ENCODE results near the gene EPHA4. TPM values are rescaled to one million over a fixed set of nuclear protein-coding genes. Genes with fewer than 3 reads are reported as not detected.

Gene EPHA4
- 10 to 100 TPM in 3 of 4 donors, 1 to 10 TPM in 1; 3.5 to 16.5 (median 12.4) TPM for total RNA-seq

GRCh38 chr2:221572219-221572820 is at the start of gene EPHA4:
Gene EPHA4, minus strand, starts transcription at chr2:221572304. Its CDS starts 56 bp downstream, at chr2:221572248.
- Histone ChIP-seq H3K4me3 (peak within 1 kb of the TSS; percentile 52 to 66 (median 62)), H3K27me3 (peaks cover 0 to 19% of the 10 kb centered on the region in 2 donors), H3K27ac (peak within 1 kb of the TSS; percentile 50 to 76 (median 64)), H3K4me1 (peaks cover 0 to 21% (median 4%) of the 10 kb centered on the region in 4 donors), H3K9me3 (no peaks in the 10 kb centered on the region), H3K36me3 (no peaks in the 10 kb centered on the region)
- peak in 1 of 2 donors; percentile 59 for TF ChIP-seq POLR2A (IDR thresholded peaks at IDR 0.05)
- peak in 3 of 6 experiments; percentile 22 to 30 (median 27) for TF ChIP-seq CTCF (IDR thresholded peaks at IDR 0.05)
- DNase-seq = peak; percentile 79 to 92 (median 91)

GRCh38 chr2:221618007-221618406 is 45.9 kb upstream of the EPHA4 start:
- TF ChIP-seq CTCF (IDR thresholded peaks at IDR 0.05) (no peak), POLR2A (IDR thresholded peaks at IDR 0.05) (no peak)
- no peaks in the 10 kb centered on the region for H3K9me3 ChIP-seq
- no peak overlapping the region for H3K4me3 ChIP-seq
- DNase-seq = no peak
- no peaks in the 10 kb centered on the region for H3K36me3 ChIP-seq
- H3K4me1 ChIP-seq = no peaks in the 10 kb centered on the region
- H3K27ac ChIP-seq = no peak overlapping the region
- H3K27me3 ChIP-seq = no peaks in the 10 kb centered on the region

GRCh38 chr2:221616561-221616960 is 44.5 kb upstream of the EPHA4 start:
- Histone ChIP-seq H3K27ac (no peak overlapping the region), H3K4me3 (no peak overlapping the region), H3K4me1 (no peaks in the 10 kb centered on the region), H3K27me3 (no peaks in the 10 kb centered on the region), H3K36me3 (no peaks in the 10 kb centered on the region), H3K9me3 (no peaks in the 10 kb centered on the region)
- TF ChIP-seq POLR2A (IDR thresholded peaks at IDR 0.05) (no peak), CTCF (IDR thresholded peaks at IDR 0.05) (no peak)
- no peak for DNase-seq

- TF ChIP-seq POLR2A (IDR thresholded peaks at IDR 0.05) = no peak
- TF ChIP-seq CTCF (IDR thresholded peaks at IDR 0.05) = no peak
- DNase-seq = no peak
- no peaks in the 10 kb centered on the region for H3K36me3 ChIP-seq
- H3K4me3 ChIP-seq = no peak overlapping the region
- H3K9me3 ChIP-seq = no peaks in the 10 kb centered on the region
- H3K27ac ChIP-seq = no peak overlapping the region
- H3K4me1 ChIP-seq = no peaks in the 10 kb centered on the region
- H3K27me3 ChIP-seq = no peaks in the 10 kb centered on the region
Observed at GRCh38 chr2:221614274-221614673, 42.2 kb upstream of the EPHA4 start.

GRCh38 chr2:221612800-221613199 is 40.7 kb upstream of the EPHA4 start:
- H3K36me3 ChIP-seq = no peaks in the 10 kb centered on the region
- H3K4me1 ChIP-seq = no peaks in the 10 kb centered on the region
- TF ChIP-seq CTCF (IDR thresholded peaks at IDR 0.05) (no peak), POLR2A (IDR thresholded peaks at IDR 0.05) (no peak)
- DNase-seq = no peak
- H3K27me3 ChIP-seq = no peaks in the 10 kb centered on the region
- H3K9me3 ChIP-seq = no peaks in the 10 kb centered on the region
- no peak overlapping the region for H3K4me3 ChIP-seq
- H3K27ac ChIP-seq = no peak overlapping the region

Data from Peyer's patch (tissue), 4 donors.